Stimulated activated CD8-positive, alpha-beta memory T cell treated with anti-CD3 and anti-CD28 coated beads, Interleukin-4, amount 100 ng/mL, for 4 hours (primary cell): ENCODE data around the gene P3H1.
A peak's percentile ranks its signal among the peaks of the same experiment; 100 is the strongest.
"Not testable (repeated sequence)": the region's sequence is repeated elsewhere in the genome, so short reads cannot be mapped to it uniquely, and the experiment has no call there.

Experiments
- DNase-seq, 2 donors: peaks; one replicate each; pipeline ENCODE4 v3.0.0-alpha.2; 2020; ENCODE audit warnings: low read depth in 2 of 2, low spot score in 1 of 2

Gene P3H1, protein sequence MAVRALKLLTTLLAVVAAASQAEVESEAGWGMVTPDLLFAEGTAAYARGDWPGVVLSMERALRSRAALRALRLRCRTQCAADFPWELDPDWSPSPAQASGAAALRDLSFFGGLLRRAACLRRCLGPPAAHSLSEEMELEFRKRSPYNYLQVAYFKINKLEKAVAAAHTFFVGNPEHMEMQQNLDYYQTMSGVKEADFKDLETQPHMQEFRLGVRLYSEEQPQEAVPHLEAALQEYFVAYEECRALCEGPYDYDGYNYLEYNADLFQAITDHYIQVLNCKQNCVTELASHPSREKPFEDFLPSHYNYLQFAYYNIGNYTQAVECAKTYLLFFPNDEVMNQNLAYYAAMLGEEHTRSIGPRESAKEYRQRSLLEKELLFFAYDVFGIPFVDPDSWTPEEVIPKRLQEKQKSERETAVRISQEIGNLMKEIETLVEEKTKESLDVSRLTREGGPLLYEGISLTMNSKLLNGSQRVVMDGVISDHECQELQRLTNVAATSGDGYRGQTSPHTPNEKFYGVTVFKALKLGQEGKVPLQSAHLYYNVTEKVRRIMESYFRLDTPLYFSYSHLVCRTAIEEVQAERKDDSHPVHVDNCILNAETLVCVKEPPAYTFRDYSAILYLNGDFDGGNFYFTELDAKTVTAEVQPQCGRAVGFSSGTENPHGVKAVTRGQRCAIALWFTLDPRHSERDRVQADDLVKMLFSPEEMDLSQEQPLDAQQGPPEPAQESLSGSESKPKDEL

DNA sequence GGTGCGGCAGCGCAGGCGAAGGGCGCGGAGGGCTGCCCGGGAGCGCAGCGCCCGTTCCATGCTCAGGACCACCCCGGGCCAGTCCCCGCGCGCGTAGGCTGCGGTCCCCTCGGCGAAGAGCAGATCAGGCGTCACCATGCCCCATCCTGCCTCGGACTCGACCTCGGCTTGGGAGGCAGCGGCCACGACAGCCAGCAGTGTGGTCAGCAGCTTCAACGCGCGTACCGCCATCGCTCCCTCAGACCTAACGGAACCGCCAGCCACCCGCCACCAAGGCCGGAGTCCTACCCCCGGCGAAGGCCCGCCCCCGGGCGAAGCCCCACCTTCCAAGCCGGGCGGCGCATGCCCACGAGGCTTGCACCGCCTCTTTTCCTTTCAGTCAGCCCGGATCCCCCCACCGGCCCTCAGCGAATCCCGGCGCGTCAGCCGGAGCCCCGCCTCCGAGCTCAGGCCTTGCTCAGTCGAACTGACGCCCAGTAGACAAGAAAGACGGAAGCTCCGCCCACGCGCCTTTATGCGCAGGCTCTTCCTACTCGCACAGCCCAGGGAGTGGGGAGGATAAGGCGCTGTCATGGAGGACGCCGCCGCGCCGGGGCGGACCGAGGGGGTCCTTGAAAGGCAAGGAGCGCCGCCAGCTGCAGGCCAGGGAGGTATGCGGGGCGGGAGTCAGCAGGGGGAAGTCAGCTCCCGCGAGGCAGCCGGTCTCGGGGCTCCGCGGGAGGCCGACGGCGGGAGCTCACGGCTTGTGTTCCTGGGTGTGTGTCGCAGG, at the start of gene P3H1, which contains the start of gene C1orf50:
P3H1 (minus strand) TSS at position 288 of the 769 bp plus-strand sequence; CDS start at position 231, 57 bp downstream.
C1orf50 (plus strand) TSS at position 509 of the 769 bp plus-strand sequence; CDS start at position 572, 63 bp downstream.
- DNase-seq = peak; percentile 99 to 100

DNA sequence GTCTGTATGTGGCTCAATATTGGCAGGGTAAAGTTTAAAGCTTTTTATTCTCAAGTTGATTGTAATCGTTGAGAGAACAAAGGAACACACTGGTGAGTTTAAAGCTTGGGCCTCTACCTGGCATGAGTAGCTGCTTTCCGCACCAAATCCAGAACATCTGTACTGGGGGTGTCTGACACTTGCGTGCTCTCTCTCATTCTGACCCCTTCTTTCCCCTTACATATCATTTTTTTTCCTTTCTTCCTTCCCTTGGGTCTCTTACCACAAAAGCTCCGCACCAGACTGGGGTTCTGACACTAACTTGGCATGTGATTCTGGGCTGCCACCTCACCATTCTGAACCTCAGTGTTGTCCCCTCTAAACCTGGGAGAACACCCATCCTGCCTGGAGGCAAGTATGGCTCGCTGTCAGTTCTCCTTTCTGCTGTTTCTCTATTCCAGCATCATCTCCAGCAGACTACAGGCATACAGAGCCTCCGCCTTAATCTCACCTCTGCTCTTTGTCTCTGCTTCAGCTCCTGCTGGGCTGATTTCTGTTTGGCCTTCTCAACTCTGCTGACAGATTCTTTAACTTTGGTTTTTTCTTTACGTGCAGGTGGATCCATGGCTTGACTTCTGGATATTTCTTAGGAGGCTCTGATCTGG, 49.2 kb upstream of the P3H1 start:
- DNase-seq = no peak

DNA sequence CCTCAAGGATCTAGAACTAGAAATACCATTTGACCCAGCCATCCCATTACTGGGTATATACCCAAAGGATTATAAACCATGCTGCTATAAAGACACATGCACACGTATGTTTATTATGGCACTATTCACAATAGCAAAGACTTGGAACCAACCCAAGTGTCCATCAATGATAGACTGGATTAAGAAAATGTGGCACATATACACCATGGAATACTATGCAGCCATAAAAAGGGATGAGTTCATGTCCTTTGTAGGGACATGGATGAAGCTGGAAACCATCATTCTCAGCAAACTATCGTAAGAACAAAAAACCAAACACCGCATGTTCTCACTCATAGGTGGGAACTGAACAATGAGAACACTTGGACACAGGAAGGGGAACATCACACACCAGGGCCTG, 48.0 kb upstream of the P3H1 start:
- DNase-seq = not testable (repeated sequence)

DNA sequence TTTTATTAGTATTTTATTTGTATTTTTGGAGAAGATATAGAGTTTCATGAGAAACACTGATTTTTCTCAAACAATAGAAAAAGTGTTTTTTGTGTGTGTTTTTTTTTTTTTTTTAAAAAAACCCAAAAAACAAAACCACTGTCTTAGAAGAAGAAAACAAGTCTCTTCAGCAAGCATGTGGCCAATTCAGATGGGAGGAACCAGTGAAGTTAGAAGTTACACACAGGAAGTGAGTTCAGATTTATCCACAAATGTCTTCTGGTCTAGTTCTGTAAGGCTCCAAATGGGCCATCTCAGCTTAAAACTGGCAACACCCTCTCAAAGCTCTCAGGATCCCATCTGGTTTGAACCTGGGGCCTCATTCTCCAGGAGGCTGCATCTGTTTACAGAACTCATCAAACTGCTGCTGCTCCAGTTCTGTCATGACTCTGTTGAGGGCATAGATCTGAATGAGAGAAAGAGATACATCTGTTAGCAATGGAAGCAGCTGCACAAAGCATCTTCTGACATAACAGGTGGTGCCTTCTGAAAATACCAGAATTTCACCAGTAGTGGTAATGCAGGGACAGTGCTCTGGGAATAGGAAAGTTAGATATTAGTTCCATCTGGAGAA, 40.3 kb upstream of the P3H1 start:
- no peak for DNase-seq

DNA sequence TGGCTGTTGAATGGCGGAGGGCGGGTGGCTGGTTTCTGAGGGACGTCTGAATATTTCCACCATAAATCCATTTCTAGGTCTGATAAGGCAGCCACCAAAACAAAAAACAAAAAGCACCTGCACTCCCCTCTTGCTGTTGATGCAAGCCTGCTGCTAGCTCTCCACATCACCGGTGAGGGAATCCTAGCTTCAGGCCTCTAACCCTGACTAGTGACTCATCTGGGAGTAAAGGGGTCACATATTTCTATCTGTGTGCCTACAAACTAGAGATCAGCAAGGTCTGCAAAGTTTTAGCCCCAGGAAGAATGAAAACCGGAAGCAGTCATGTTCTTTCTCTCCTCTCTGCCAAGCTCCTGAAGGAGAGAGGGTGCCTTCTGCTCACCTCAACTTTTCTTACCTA, 39.8 kb upstream of the P3H1 start:
- no peak for DNase-seq

DNA sequence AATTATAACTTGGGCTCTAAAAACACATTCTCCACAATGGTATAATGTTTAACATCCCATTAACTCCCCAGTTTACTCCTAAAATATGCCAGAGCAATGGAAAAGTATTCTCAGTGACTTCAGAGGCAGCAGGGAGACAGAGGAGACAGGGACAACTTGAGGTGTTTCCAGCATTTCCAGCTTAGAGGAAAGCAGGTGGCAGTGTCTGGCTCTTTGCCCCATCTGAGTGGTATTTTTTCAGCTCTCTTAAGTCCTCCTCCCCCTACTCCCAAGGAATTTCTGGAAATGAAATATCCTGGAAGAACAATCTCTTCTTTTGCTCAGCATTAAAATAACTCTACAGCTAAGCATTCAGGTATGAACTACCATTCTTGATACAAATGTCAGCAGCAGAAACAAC, 39.3 kb upstream of the P3H1 start:
- no peak for DNase-seq

DNA sequence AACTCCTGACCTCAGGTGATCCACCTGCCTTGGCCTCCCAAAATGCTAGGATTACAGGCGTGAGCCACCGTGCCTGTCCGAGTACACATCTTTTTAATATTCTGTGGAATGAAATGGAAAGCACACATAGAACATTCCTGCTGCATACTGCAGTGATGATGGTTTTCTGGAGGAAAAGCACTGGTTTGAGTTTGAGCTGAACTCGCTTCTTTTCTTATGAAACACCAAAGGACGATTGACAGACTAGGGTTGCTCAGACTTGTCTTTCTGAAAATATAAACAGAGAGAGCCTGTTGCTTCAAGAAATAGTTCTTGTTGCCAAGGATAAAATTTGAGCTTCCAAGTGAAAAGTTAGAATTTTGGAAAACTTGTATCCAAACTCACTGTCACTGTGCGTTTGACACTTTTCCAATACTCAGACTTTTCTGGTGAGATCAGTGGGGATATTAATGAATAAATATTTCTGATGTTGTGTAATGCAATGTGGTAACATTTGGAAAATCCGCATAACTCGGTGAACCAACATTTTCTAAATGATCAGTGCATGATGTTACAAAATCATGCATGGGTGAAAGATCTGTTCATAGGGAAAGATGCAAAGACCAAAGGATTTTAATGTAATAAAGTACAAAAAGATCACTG, 35.1 kb upstream of the P3H1 start:
- DNase-seq = no peak

DNA sequence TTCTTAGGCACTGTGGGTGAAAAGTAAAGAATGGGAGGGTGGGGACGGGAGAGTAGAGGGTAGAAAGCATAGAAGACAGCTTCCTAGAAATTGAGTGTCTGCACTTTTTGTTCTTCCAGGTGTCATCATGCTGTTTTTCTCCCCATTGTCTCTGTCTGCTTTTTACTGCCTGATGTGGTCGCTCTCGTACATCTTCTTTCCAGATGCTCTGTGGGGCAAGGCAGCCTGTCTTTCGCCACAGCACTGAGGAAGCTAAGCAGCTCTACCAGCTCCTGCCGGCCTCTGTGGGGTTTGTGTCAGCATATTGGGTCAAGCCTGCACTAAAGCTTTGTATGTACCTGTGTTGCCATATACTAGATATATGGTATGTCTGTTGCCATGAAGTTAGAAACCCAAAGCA, 31.2 kb upstream of the P3H1 start:
- no peak for DNase-seq

DNA sequence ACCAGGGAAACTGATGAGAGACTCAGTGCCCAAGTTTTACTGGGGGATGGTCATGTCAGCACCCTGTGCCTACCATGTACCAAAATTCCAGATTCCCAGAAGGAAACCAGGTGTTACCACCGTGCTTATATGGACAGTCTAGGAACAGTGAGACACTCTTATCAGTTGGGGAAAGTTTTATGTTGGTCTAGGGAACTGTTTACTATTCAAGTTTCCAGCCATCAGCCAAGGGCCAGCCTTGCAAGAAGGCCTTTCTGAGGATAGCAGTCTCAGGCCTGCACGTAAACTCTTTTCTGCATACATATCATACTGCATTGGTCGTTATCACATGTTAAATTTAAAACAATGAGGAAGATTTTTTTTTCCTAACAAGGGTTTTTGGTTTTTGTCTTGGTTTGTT, 30.6 kb upstream of the P3H1 start:
- no peak for DNase-seq

DNA sequence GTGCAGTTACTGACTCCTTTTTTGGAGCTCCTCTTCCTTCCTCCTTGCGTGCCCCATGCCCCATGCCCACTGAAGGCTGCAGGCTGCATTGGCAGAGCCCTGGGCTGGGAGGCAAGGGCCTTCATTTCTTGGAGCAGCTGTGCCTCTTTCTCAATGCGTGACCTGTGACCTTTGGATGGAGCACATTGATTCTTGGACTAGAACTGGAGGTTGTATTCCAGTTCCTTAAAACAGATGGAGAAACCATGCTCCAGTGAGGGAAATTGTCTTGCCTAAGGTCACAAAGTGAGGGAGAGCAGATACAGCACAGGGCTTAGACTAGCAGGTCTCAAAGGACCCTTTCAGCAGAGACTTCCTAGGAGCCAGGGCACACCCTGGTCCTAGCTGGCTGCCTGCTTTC, 27.0 kb upstream of the P3H1 start:
- no peak for DNase-seq

DNA sequence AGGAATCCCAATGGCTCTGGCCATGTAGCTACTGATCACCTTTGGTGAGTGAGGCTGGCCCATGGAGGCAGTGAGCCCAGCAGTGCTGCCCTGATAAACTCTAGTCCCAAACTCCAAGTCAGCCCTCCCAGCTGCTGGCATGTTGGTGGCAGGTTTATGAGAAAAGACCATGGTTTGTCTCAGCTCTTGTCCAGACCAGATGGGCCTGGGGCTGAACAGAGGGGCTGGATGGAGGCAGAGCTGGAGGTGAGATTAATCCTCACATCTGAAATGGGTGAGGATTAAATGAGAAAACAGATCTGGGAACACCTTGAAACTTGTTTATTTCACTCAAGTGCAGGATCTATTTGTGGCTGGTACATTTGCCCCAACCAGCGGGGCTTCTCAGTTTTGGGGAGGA, 21.2 kb upstream of the P3H1 start:
- DNase-seq = no peak

DNA sequence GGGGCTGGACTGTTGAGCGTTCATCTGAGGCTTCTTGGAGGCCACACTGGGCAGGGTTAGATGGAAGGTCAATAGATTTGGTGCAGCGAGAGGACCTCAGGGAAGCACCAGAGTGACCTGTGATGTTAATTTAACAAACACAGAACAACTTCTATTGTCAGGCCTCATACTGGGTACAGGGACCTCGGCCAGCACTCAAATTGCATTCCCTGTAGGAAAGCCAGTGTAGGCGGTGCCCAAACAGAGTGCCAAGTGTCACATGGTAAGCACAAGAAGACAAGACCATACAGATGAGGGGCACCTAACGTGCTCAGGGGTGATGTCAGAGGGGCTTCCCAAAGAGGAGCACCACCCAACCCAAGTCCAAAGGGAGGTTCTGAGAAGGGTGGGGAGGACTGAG, 19.3 kb upstream of the P3H1 start:
- no peak for DNase-seq

DNA sequence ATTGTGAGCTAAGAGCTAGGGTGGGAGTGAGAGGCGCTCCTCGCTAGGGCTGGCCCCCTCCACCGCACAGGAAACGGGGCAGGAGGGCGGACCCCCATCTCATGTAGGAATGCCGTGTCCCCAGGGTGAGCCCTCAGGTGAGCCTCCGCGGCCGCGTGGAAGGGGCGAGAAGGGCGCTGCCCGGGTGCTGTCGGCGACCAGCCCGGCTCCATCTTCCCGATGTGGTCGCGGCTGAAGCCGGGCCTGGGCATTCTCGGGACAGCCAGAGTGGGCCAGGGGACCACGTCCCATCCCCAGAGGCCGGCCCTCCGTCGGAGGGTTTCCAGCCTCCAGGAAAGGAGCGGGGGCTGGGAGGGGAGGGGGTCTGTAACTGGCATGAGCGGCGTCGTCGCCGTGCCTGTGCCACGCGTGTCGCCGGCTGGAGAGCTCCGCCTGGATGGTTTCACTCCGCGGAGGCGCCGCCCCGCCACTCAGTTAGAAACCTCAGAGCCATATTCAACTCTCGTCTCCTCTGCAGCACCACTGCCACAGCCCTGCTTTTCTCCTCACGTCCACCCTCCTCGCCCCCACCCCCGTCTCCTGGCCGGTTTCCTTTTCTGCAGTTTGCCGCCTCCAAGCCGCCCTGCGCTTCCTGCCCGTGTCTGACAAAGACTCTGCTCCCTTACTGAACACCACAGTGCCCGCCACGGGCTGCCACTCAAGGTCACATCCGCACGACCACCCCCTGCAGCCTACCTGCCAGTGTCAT, 18.3 kb upstream of the P3H1 start, which contains the start of gene TMEM269:
TMEM269 (plus strand) TSS at position 46 of the 748 bp plus-strand sequence. CDS start 4,903 bp downstream, outside the sequence.
- DNase-seq = peak in 1 of 2 donors; percentile 12

DNA sequence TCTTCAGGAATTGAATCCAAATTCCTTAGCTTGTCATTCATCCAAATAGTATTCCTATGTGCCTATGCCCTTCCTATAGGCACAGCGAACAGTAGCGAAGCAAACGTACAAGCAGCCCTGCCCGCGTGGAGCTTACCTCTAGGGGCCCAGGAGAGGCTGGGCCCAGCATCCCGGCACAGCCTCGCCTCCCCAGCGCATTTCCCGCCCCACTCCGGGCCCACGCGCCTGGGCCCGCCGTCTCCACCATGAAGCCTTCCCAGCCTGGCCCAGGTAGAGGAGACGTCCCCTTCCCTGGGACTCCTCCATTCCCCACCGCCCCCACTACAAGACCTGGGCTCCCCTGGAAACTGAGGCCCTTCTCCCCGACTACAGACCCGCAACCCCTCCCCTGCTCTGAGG, 17.7 kb upstream of the P3H1 start:
- DNase-seq = no peak

DNA sequence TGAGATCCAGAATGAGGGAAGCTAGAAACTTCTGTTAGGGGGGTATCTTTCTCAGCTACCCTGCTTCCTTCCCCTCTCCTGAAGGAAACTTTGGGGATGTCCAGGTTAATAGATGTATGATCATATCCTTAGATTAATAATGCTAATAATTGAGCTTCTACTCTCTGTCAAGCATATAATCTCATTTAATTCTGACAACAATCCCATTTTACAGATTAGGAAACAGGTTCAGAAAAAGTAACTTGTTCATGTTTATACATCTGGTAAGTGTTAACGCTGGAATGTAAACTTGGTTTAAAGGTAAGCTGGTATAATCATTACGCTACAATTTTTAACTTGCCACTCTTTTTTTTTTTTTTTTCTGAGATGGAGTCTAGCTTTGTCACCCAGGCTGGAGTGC, 16.3 kb upstream of the P3H1 start:
- no peak for DNase-seq

DNA sequence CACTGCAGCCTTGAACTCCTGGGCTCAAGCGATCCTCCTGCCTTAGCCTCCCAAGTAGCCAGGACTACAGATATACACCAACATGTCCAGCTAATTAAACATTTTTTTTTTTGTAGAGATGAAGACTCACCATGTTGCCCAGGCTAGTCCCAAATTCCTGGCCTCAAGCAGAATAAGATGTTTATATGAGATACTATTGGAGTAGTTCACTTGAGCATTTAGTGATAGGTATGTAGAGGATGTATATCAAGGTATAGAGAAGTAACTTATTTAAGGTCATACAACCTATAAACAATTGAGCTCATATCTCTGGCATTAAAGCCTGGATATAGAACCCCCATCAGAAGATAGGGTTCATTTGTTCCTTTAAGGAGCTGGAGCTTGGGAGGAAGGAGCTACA, 13.3 kb upstream of the P3H1 start:
- DNase-seq = no peak

DNA sequence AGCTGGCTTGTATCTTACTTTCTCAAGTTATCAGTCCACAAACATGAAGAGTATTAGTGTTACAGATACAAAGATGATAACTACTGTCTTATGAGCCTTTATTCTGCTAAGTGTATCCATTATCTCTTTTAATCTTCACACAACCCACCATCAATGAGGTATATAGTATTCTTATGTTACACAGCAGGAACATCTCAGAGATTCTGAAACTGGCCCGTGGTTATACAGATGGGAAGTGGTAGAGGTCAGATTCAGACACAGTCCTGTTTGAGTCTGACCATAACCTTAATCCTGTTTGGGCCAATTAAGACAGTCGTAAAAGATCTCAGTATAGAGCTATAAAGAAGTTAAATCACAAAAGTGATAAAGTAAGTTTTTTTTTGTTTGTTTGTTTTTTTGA, 12.9 kb upstream of the P3H1 start:
- DNase-seq = no peak

DNA sequence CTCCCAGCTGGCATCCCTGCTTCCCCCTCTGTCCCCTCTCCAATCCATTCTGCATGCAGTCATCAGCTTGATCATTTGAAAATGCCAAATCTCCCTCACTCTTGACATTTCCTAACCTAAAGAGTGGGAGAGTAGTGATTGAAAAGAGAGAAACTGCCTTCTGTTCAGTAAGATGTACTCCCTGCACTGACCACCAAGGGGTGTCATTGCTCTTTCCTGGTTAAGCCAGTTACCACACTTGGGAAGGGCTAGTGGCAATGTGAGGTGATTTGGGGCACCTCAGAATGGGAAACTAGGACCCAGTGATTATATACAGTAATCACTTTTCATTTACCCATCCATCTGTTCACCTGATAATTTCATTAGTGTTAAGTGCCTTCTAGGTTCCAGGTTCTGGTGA, 11.0 kb upstream of the P3H1 start:
- no peak for DNase-seq

DNA sequence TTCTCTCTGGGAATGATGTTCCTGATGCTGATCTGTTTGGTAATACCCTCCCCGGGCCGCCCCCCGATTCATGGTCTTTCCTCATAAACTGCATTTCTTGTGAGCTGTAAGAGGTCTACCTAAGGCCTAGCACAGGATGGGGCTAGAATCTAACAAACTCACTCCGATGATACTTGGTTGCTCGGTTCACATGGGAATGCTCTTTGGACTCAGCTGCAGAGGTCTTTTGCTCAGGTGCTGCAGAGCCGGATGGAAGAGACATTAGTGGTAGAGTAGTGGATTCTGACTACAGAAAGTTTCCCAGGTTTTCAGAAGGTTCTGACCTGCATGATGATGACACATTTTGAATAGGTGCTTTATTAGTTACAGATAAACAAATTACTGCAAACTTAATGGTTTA, 9.7 kb upstream of the P3H1 start:
- no peak for DNase-seq
